H9 (cell line): Measurements from ENCODE around the gene GTF2A2. TPM values are rescaled to one million over a fixed set of nuclear protein-coding genes. Genes with fewer than 3 reads are reported as not detected.
A peak's percentile ranks its signal among the peaks of the same experiment; 100 is the strongest.

ENCODE experiments used
- DNase-seq: peaks from one replicate; pipeline ENCODE4 v3.0.0-alpha.2; 2017
- H2AFZ ChIP-seq: one replicate; pipeline ENCODE4 v1.6.1; 2013; ENCODE audit warnings: mild to moderate bottlenecking, low read length, control low read depth, moderate library complexity
- H2AK5ac ChIP-seq: 2 replicates; pipeline ENCODE4 v1.6.1; 2013; ENCODE audit warnings: low read length, control low read depth, mixed read lengths; ENCODE audit not compliant: insufficient read length
- H2BK120ac ChIP-seq: one replicate; pipeline ENCODE4 v1.6.1; 2013; ENCODE audit warnings: low read depth, mild to moderate bottlenecking, low read length, control low read depth, inconsistent platforms; ENCODE audit not compliant: poor library complexity, severe bottlenecking
- H2BK12ac ChIP-seq: 2 replicates; pipeline ENCODE4 v1.6.1; 2013; ENCODE audit warnings: low read length, control low read depth, mixed read lengths, low read depth; ENCODE audit not compliant: insufficient read length
- H2BK15ac ChIP-seq: 2 replicates; pipeline ENCODE4 v1.6.1; 2013; ENCODE audit warnings: low read depth, low read length, control low read depth
- H2BK20ac ChIP-seq: one replicate; pipeline ENCODE4 v1.6.1; 2013; ENCODE audit warnings: low read depth, mild to moderate bottlenecking, low read length, control low read depth, inconsistent platforms; ENCODE audit not compliant: poor library complexity, severe bottlenecking
- H2BK5ac ChIP-seq: 2 replicates; pipeline ENCODE4 v1.6.1; 2013; ENCODE audit warnings: low read length, control low read depth, mixed read lengths; ENCODE audit not compliant: insufficient read length
- H3K14ac ChIP-seq: 2 replicates; pipeline ENCODE4 v1.6.1; 2013; ENCODE audit warnings: low read length, control low read depth; ENCODE audit not compliant: insufficient read depth
- H3K18ac ChIP-seq: 2 replicates; pipeline ENCODE4 v1.6.1; 2013; ENCODE audit warnings: low read depth, mild to moderate bottlenecking, mixed read lengths, low read length, control low read depth; ENCODE audit not compliant: insufficient read length
- H3K23ac ChIP-seq: 2 replicates; pipeline ENCODE4 v1.6.1; 2013; ENCODE audit warnings: low read length, control low read depth, mixed read lengths, low read depth; ENCODE audit not compliant: insufficient read length
- H3K23me2 ChIP-seq: 2 replicates; pipeline ENCODE4 v1.6.1; 2013; ENCODE audit warnings: low read depth, mild to moderate bottlenecking, mixed read lengths, low read length, control low read depth; ENCODE audit not compliant: insufficient read length, poor library complexity, severe bottlenecking
- H3K27ac ChIP-seq: 2 replicates; pipeline ENCODE4 v1.5.1; 2013; ENCODE audit warnings: low read length, control low read depth, mixed read lengths, low read depth; ENCODE audit not compliant: insufficient read length
- H3K27me3 ChIP-seq: 2 replicates; pipeline ENCODE4 v1.6.1; 2013; ENCODE audit warnings: low read length, control low read depth, inconsistent platforms; ENCODE audit not compliant: insufficient read depth
- H3K4ac ChIP-seq: 2 replicates; pipeline ENCODE4 v1.6.1; 2013; ENCODE audit warnings: low read depth, mild to moderate bottlenecking, control low read depth, inconsistent platforms, low read length, moderate library complexity
- H3K4me1 ChIP-seq: 2 replicates; pipeline ENCODE4 v1.6.1; 2013; ENCODE audit warnings: low read length, control low read depth, inconsistent platforms; ENCODE audit not compliant: insufficient read depth
- H3K4me2 ChIP-seq: 2 replicates; pipeline ENCODE4 v1.6.1; 2013; ENCODE audit warnings: low read length, control low read depth, mixed read lengths; ENCODE audit not compliant: insufficient read length, insufficient read depth
- H3K56ac ChIP-seq: 2 replicates; pipeline ENCODE4 v1.6.1; 2013; ENCODE audit warnings: low read depth, mild to moderate bottlenecking, mixed read lengths, low read length, control low read depth; ENCODE audit not compliant: insufficient read length
- H3K79me1 ChIP-seq: 2 replicates; pipeline ENCODE4 v1.6.1; 2013; ENCODE audit warnings: low read depth, mild to moderate bottlenecking, moderate library complexity, low read length, control low read depth, inconsistent platforms; ENCODE audit not compliant: insufficient read depth, poor library complexity, severe bottlenecking
- H3K79me2 ChIP-seq: 2 replicates; pipeline ENCODE4 v1.6.1; 2013; ENCODE audit warnings: low read length, control low read depth, inconsistent platforms; ENCODE audit not compliant: insufficient read depth
- H3K9ac ChIP-seq: 2 replicates; pipeline ENCODE4 v1.6.1; 2013; ENCODE audit warnings: low read length, control low read depth, mixed read lengths; ENCODE audit not compliant: insufficient read length; ENCODE audit errors: extremely low read depth
- H3K9me3 ChIP-seq: one replicate; pipeline ENCODE4 v1.6.1; 2013; ENCODE audit warnings: low read depth, low read length, inconsistent platforms; ENCODE audit not compliant: control insufficient read depth
- H3T11ph ChIP-seq: one replicate; pipeline ENCODE4 v1.6.1; 2013; ENCODE audit warnings: mild to moderate bottlenecking, low read length, control low read depth, inconsistent platforms
- H4K20me1 ChIP-seq: one replicate; pipeline ENCODE4 v1.6.1; 2013; ENCODE audit not compliant: control insufficient read depth, insufficient read length, insufficient read depth
- H4K5ac ChIP-seq: 2 replicates; pipeline ENCODE4 v1.6.1; 2013; ENCODE audit warnings: low read depth, mild to moderate bottlenecking, mixed read lengths, low read length, control low read depth; ENCODE audit not compliant: insufficient read length
- H4K8ac ChIP-seq: replicated peaks from 2 replicates; pipeline ENCODE4 v1.6.1; 2013; ENCODE audit warnings: low read length, control low read depth, mixed read lengths, low read depth; ENCODE audit not compliant: insufficient read length
- H4K91ac ChIP-seq: 2 replicates; pipeline ENCODE4 v1.6.1; 2013; ENCODE audit warnings: low read depth, mild to moderate bottlenecking, moderate library complexity, mixed read lengths, low read length, control low read depth; ENCODE audit not compliant: insufficient read length
- H3K27ac Mint-ChIP-seq, 3 experiments: 2 replicates in 2 of 3; 3 replicates in 1 of 3; pipeline ENCODE4 v1.8.0; 2020 to 2021; ENCODE audit warnings: mixed read lengths in 3 of 3, mild to moderate bottlenecking in 1 of 3, moderate library complexity in 1 of 3
- H3K27me3 Mint-ChIP-seq: 2 replicates; pipeline ENCODE4 v1.8.0; 2021; ENCODE audit warnings: low read depth, mild to moderate bottlenecking, moderate library complexity, mixed read lengths
- H3K36me3 Mint-ChIP-seq, 3 experiments: 2 replicates in 2 of 3; 3 replicates in 1 of 3; pipeline ENCODE4 v1.8.0; 2020 to 2021; ENCODE audit warnings: low read depth in 3 of 3, mixed read lengths in 3 of 3; ENCODE audit not compliant: insufficient read depth in 1 of 3
- H3K4me1 Mint-ChIP-seq, 2 experiments: 2 replicates each; pipeline ENCODE4 v1.8.0; 2020; ENCODE audit warnings: mixed read lengths in 2 of 2
- H3K4me3 Mint-ChIP-seq, 2 experiments: 2 replicates in 1 of 2; 3 replicates in 1 of 2; pipeline ENCODE4 v1.8.0; 2020 to 2021; ENCODE audit warnings: mild to moderate bottlenecking in 2 of 2, mixed read lengths in 2 of 2, moderate library complexity in 1 of 2
- H3K9me3 Mint-ChIP-seq, 2 experiments: 2 replicates in 1 of 2; 3 replicates in 1 of 2; pipeline ENCODE4 v1.8.0; 2020; ENCODE audit warnings: mild to moderate bottlenecking in 2 of 2, mixed read lengths in 2 of 2, moderate library complexity in 1 of 2
- WGBS: extraction: QIAGEN DNeasy Blood & Tissue Kit; methylation state at CpG from one replicate; pipeline ENCODE4 v1.1.7; 2013; ENCODE audit warnings: missing lambda C conversion rate, low lambda C conversion rate, mixed read lengths; ENCODE audit not compliant: insufficient read length; ENCODE audit errors: extremely low coverage; 5-methylcytosine and 5-hydroxymethylcytosine counted together
- total RNA-seq: library from RNA; stranded (reverse); gene quantifications from 2 replicates; pipeline ENCODE4 v1.2.1, GENCODE V29; 2021
- TF ChIP-seq, protein P1 (sequence below): fragments of 200-600 bp; sonication (generic); conservative IDR thresholded peaks from 3 replicates; pipeline ENCODE4 v1.8.0; 2021; ENCODE audit warnings: antibody characterized with exemption, mild to moderate bottlenecking

Gene GTF2A2
- total RNA-seq, 1 experiment from 2014 or later, result 144 TPM

DNA sequence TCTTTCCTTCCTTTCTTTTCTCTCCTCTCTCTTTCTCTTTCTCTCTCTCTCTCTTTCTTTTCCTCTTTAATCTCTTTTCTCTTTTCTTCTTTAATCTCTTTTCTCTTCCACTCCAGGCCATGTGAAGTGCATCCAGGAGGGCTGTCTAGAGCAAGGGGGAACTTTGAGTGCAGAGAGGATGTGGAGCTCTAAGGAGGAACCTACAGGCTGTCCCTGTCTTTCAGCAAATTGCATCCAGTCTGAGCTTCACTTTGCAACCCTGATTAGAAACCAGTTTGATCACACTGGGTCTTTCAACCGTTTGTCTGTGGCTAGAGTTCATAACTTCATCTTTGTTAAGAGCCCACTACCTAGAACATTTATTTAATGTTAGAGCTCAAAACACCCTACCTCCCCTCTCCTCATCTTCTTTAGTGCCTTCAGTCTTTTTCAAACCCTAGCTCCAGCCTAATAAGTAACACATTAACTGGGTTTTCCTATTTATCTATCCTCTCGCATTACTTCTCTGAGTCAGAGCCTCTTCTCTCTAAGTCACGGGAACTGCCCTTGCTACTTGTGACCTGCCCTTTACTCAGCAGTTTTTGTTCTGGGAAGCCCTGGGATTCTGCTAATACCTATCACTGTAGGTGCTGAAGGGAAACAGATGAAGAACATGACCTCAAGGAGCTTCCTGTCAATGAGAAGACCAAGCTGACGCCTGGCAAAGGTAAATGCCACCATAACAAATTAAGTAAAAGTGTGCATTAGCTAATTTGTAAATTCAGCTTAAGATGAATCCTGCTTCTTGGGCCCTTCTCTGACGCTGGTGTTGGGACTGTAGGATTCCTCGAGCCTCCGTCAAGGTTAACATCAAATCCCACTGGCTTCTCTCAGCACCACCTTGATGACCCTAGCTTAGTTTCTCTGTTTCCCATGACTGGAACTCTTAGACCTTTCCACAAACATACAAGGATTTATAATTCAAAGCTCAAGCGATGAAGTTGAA is 45.7 kb downstream of the GTF2A2 start, which contains the start of gene GCNT3:
GCNT3 (plus strand) TSS at position 508 of the 985 bp plus-strand sequence. CDS start 6,456 bp downstream, outside the sequence.
- H3K9ac ChIP-seq, result no peak within 1 kb of the TSS
- H3K23ac ChIP-seq, result no peak within 1 kb of the TSS
- H4K20me1 ChIP-seq, result no peaks in the 10 kb centered on the region
- DNase-seq, result no peak
- H3K9me3 ChIP-seq, result no peaks in the 10 kb centered on the region
- H2AFZ ChIP-seq, result no peak within 1 kb of the TSS
- no peak within 1 kb of the TSS for H3K18ac ChIP-seq
- 0 out of 4 replicates have a peak, but pooled peaks cover 4 to 5% of the 10 kb centered on the region in 2 experiments for H3K4me1 Mint-ChIP-seq
- H2AK5ac ChIP-seq, result no peak within 1 kb of the TSS
- peaks cover 0 to 11% (median 5%) of the 10 kb centered on the region in 3 experiments; a peak in 4 of 7 replicates for H3K36me3 Mint-ChIP-seq
- no peaks in the 10 kb centered on the region for H3K79me2 ChIP-seq
- no peak within 1 kb of the TSS for H4K5ac ChIP-seq
- H2BK120ac ChIP-seq, result no peak within 1 kb of the TSS
- no peak within 1 kb of the TSS for H3K27ac ChIP-seq
- H2BK5ac ChIP-seq, result no peak within 1 kb of the TSS
- H3K4ac ChIP-seq, result no peak within 1 kb of the TSS
- no peak within 1 kb of the TSS for H4K91ac ChIP-seq
- no peak within 1 kb of the TSS for H3K14ac ChIP-seq
- H4K8ac ChIP-seq, result no peak within 1 kb of the TSS
- no CpG with 5 or more reads among the region's 8 CpGs for WGBS
- H2BK20ac ChIP-seq, result no peak within 1 kb of the TSS
- H2BK12ac ChIP-seq, result no peak within 1 kb of the TSS
- TF ChIP-seq, protein P1, sequence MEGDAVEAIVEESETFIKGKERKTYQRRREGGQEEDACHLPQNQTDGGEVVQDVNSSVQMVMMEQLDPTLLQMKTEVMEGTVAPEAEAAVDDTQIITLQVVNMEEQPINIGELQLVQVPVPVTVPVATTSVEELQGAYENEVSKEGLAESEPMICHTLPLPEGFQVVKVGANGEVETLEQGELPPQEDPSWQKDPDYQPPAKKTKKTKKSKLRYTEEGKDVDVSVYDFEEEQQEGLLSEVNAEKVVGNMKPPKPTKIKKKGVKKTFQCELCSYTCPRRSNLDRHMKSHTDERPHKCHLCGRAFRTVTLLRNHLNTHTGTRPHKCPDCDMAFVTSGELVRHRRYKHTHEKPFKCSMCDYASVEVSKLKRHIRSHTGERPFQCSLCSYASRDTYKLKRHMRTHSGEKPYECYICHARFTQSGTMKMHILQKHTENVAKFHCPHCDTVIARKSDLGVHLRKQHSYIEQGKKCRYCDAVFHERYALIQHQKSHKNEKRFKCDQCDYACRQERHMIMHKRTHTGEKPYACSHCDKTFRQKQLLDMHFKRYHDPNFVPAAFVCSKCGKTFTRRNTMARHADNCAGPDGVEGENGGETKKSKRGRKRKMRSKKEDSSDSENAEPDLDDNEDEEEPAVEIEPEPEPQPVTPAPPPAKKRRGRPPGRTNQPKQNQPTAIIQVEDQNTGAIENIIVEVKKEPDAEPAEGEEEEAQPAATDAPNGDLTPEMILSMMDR, result no peak
- no peaks in the 10 kb centered on the region for H3K79me1 ChIP-seq
- H3K9me3 Mint-ChIP-seq, result peaks cover 12% of the 10 kb centered on the region in 2 experiments
- no peak within 1 kb of the TSS for H3K56ac ChIP-seq
- H3K23me2 ChIP-seq, result no peaks in the 10 kb centered on the region
- H3K27me3 Mint-ChIP-seq, result peaks cover 16% of the 10 kb centered on the region
- H3K27ac Mint-ChIP-seq, result peak within 1 kb of the TSS in 1 of 3 experiments; percentile 36; a peak in 1 of 7 replicates
- H3K27me3 ChIP-seq, result no peaks in the 10 kb centered on the region
- H3K4me2 ChIP-seq, result no peak within 1 kb of the TSS
- H3T11ph ChIP-seq, result no peak within 1 kb of the TSS
- no peak within 1 kb of the TSS for H2BK15ac ChIP-seq
- no peaks in the 10 kb centered on the region for H3K4me1 ChIP-seq
- no peak within 1 kb of the TSS for H3K4me3 Mint-ChIP-seq
